ENCODE results near the gene TNN. TPM values are rescaled to one million over a fixed set of nuclear protein-coding genes. Genes with fewer than 3 reads are reported as not detected.

TNN gene
- total RNA-seq, 1 experiment from 2014 or later, result not detected

DNA sequence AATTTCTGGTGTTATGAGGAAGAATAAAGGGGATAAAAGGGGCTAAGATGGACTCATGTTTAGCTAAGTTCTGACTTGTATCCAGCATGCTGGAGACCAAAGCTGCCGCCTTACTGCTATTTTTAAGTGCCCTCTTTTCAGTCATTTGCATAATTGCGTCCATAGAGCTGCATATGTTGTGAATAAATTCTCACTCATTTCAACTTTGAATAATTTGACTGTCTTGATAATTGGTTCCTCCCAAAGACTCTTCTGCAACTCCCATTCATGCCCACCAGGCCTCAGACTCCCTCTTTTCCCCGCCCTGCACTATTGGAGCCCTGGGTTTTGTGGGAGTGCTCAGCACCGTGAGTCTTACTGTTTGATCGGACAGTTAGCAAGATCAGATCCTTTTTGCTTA, 79.9 kb downstream of the TNN start:
- no peak for DNase-seq (ENCODE audit: low spot score)

DNA sequence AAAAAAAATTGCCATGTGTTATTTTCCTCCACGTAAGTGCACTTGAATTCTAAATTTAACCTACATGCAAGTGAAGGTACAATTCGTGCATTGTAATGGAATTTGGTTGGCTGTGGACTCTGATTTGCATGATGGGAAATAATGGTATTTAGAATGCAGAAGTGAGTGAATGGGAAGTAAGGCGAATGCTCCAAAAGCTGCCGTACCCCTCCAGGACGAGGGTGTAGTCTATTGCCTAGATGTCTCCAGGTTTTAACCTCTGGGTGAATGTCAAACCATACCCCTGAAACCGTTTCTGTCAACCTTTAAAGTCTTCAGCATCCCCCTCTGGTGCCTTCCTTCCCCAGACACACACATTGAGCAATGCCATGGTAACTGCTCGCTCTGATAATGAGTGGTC, 80.4 kb downstream of the TNN start:
- no peak for DNase-seq (ENCODE audit: low spot score)

GRCh38 chr1:175150596-175151319, 83.1 kb downstream of the TNN start:
- DNase-seq (ENCODE audit: low spot score), result peak; percentile 37

DNA sequence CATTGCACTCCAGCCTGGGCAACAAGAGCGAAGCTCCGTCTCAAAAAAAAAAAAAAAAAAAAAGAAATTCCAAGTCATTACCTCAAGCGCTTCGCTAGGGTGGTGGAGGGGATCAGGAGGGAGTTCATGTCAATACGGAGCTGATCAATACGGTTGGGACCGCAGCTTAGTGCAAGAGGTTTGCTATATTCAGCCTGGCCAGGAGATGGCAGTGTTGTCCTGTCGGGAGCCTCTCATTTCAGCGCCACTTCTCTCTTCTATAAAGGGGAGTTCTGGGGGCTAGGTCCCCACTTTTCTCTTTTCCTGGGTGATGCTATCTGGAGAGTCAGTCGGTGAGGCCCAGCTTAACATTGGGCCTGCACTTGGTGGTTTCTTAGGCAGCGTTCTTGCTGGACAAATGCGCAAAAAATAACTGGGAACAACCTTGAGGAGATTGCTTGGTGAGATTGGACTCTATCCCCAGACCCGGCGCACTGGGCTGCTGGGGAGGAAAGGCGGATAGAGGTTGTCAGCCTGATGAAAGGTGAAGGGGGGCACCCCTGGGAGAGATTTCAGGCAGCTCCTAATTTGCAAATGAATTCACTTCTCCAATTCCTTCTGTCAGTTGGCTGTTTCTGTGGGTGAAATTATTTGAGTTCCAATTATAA, 84.5 kb downstream of the TNN start:
- DNase-seq (ENCODE audit: low spot score), result no peak

DNA sequence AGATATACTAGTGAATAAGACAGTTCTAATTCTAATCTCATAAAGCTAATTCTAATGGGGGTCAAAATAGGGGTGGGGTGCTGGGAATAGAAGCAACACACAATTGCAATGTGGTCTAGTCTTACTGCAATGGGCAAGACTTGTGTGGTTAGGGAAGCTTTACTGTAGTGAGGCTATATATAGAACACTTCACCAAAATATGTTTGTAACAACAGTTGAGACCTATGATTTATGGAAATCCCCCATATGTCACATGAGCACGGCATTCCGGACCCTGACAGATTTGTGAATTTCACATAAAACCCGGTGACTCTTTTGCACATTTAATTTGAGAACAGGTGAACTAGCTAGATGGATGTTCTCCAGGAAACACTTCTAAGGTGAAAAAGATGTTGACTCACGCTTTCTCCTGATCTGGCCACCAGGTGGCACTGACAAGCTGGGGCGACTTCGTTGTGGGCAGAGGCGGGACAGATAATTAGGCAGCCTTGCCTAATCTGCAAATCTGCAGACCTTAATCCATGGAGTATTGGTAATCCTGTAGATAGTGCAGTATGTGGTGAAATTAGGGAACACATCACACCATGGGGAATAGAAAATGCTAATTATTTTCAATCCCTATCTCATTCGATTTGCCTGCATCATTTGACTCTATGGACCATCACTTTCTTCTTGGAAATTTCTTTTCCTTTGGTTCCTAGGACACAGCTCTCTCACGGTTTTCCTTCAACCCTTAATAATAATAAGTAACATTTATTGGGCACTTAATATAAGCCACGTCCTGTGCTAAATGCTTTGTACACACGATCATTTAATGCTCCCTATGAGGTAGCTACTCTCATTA, 87.2 kb downstream of the TNN start:
- DNase-seq (ENCODE audit: low spot score), result peak; percentile 52

- DNase-seq (ENCODE audit: low spot score), result no peak
Observed at GRCh38 chr1:175155473-175155856, 87.8 kb downstream of the TNN start.

DNA sequence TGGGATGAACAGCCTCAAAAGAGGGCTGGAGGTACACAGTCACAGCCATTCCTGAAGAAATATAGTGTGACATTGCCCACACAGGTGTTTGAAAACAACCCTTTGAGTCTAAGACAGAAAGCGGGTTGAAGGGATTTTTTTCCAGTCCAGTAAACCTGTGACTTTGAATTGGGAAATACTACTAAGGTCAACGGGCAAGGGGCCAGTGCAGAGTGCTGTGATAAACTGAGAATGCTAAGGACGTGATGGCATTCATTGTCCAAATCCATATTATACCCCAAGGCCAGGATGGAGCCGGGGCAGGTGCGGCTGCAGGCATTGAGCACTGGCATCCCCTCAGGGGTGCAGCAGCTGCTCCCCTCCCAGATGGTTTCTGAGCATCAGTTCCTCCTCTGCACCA, 88.3 kb downstream of the TNN start:
- no peak for DNase-seq (ENCODE audit: low spot score)

- DNase-seq (ENCODE audit: low spot score), result no peak
Observed at GRCh38 chr1:175157200-175157599, 89.6 kb downstream of the TNN start.

GRCh38 chr1:175158170-175158591, 90.5 kb downstream of the TNN start:
- DNase-seq (ENCODE audit: low spot score), result no peak

DNA sequence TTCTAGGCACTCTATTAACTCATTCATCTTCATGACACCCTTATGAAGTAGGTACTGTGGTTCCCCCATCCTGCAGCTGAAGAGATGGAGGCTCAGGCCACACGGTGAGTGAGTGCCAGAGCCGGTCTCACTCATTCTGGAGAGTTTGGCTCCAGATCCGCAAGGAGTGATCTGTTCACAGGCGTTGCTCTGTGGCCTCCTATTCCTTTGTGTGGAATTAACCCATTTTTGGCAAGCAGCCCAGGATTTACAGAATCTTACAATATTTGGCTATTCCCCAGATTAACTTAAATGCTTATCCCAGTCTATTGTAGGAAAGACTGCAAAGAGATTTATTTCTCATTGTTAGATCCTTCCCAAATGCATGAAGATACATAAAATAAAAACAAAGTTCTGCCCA, 95.3 kb downstream of the TNN start:
- no peak for DNase-seq (ENCODE audit: low spot score)

GRCh38 chr1:175163702-175164101, 96.1 kb downstream of the TNN start:
- DNase-seq (ENCODE audit: low spot score), result no peak

DNA sequence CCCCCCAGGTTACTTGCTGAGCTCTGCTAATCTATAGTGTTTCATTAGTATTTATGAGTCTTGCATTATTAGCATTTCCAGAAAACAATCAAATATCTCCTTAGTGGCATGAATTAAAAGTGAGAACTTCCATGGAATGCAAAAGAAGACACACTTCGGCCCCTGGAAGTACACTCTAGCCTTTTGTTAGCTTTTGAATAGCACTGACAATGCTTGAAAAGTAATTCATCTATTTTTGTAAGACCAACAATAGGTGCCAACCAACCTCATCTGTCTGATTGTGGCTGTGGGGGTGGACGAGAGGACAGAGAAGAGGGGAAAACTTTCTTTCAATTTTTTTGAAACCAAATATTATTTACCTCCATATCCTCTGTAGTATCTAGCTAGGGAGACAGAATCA, 97.1 kb downstream of the TNN start:
- no peak for DNase-seq (ENCODE audit: low spot score)

GRCh38 chr1:175166746-175167145, 99.1 kb downstream of the TNN start:
- DNase-seq (ENCODE audit: low spot score), result no peak

DNA sequence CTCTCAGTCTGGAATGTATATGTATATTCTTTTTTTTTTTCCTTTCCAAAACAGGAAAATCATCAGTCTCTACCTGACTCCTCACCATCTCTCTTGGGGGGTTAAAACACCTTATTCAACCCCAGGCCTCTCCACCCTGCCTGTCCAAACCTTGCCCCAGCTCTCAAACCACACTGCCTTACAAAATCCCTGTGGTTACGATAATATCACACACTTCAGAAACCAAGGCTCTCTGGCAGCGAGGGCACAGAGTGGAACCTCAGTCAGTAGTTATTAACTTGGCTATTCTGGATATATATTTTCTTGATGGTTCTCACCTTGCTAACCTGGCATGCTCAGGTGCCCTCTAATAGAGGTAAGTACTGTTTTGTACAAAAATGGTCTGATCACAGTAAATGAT, 100.2 kb downstream of the TNN start:
- no peak for DNase-seq (ENCODE audit: low spot score)

GRCh38 chr1:175168782-175169181, 101.1 kb downstream of the TNN start:
- DNase-seq (ENCODE audit: low spot score), result peak; percentile 20

GRCh38 chr1:175169286-175170018, 101.8 kb downstream of the TNN start:
- peak; percentile 58 for DNase-seq (ENCODE audit: low spot score)

- no peak for DNase-seq (ENCODE audit: low spot score)
Observed at GRCh38 chr1:175171036-175171913, 103.6 kb downstream of the TNN start.

GRCh38 chr1:175172503-175172902, 104.9 kb downstream of the TNN start:
- DNase-seq (ENCODE audit: low spot score), result peak; percentile 8

DNA sequence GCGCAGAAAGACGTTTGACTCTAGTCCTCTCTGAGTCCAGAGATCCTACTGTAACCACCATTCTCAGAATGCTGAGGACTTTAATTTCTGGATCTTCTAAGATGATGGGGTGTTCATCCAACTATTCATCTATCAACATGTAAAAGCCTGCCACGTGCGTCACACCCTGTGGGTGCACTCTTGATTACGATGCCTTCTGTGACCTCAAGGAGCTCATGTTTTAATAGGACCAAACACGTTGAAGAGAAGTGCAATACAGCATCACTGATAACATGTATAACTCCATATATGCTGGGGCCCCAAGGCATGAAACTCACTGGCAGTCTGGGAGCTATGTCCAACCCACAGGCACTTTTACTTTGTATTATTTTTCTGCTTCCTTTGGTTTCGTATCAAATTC, 105.9 kb downstream of the TNN start:
- no peak for DNase-seq (ENCODE audit: low spot score)

GRCh38 chr1:175174309-175175102, 106.9 kb downstream of the TNN start:
- no peak for DNase-seq (ENCODE audit: low spot score)
